HEK293 (cell line): ENCODE data around the gene FASLG.
A peak's percentile ranks its signal among the peaks of the same experiment; 100 is the strongest.
"Not testable (repeated sequence)": the region's sequence is repeated elsewhere in the genome, so short reads cannot be mapped to it uniquely, and the experiment has no call there.

Experiments
- CTCF ChIA-PET: fragments of 350-600 bp; formaldehyde crosslinking; extraction: SDS; loops from one replicate; lab custom pipeline; 2021; ENCODE audit warnings: antibody characterized with exemption; lab: Yijun Ruan, JAX
- POLR2A ChIA-PET: fragments of 300-600 bp; formaldehyde crosslinking; extraction: SDS; loops from one replicate; lab custom pipeline; 2020; ENCODE audit warnings: antibody characterized with exemption, inconsistent platforms; lab: Yijun Ruan, JAX
- H3K27ac ChIP-seq: fragments of 200-500 bp; sonication (Bioruptor generic); 2 replicates; pipeline ENCODE4 v1.5.1; 2014; ENCODE audit warnings: low read depth, low read length, control low read depth, inconsistent platforms; ENCODE audit errors: extremely low read depth
- H3K36me3 ChIP-seq, 2 experiments: fragments of 200-500 bp in 1 of 2; sonication (Bioruptor generic) in 1 of 2; 1 replicate in 1 of 2; 2 replicates in 1 of 2; pipeline ENCODE4 v1.5.1; 2014 to 2017; ENCODE audit warnings: inconsistent platforms in 2 of 2, low read length in 2 of 2; ENCODE audit not compliant: control insufficient read depth in 2 of 2, insufficient read depth in 1 of 2
- H3K4me1 ChIP-seq: fragments of 200-500 bp; sonication (Bioruptor generic); 2 replicates; pipeline ENCODE4 v1.5.1; 2014; ENCODE audit warnings: mild to moderate bottlenecking, low read length, inconsistent platforms; ENCODE audit not compliant: control insufficient read depth, insufficient read depth
- H3K4me3 ChIP-seq: 2 replicates; pipeline ENCODE4 v1.5.1; 2011; ENCODE audit warnings: low read depth, mild to moderate bottlenecking, control low read depth, low read length, moderate library complexity
- H3K9me3 ChIP-seq: fragments of 200-500 bp; sonication (Bioruptor generic); 2 replicates; pipeline ENCODE4 v1.5.1; 2014; ENCODE audit warnings: low read depth, low read length, inconsistent platforms; ENCODE audit not compliant: control insufficient read depth, insufficient read depth
- SCRT2 ChIP-seq: fragments of 450-650 bp; formaldehyde crosslinking; IDR thresholded peaks from 2 replicates; pipeline ENCODE4 v1.5.1; 2016; ENCODE audit warnings: missing biosample characterization, missing genetic modification characterization
- SETDB1 ChIP-seq: IDR thresholded peaks from one replicate; pipeline ENCODE4 v1.6.1; 2017; ENCODE audit warnings: mild to moderate bottlenecking, low read length, moderate library complexity, mixed read lengths; ENCODE audit not compliant: insufficient read length
- TRIM28 ChIP-seq: IDR thresholded peaks from 2 replicates; pipeline ENCODE4 v1.6.1; 2011; ENCODE audit warnings: low read length, control low read depth, borderline replicate concordance
- ZBTB11 ChIP-seq: fragments of 450-650 bp; formaldehyde crosslinking; conservative IDR thresholded peaks from 2 replicates; pipeline ENCODE4 v1.5.1; 2016; ENCODE audit warnings: low read depth, missing biosample characterization, missing genetic modification characterization
- ZBTB21 ChIP-seq: fragments of 450-650 bp; formaldehyde crosslinking; IDR thresholded peaks from 2 replicates; pipeline ENCODE4 v1.5.1; 2017; ENCODE audit warnings: missing biosample characterization, missing genetic modification characterization
- ZBTB44 ChIP-seq: fragments of 450-650 bp; IDR thresholded peaks from 2 replicates; pipeline ENCODE4 v1.5.1; 2018; ENCODE audit warnings: missing biosample characterization, mild to moderate bottlenecking, missing genetic modification characterization
- ZBTB7A ChIP-seq: fragments of 450-650 bp; formaldehyde crosslinking; IDR thresholded peaks from 2 replicates; pipeline ENCODE4 v1.5.1; 2016; ENCODE audit warnings: low read depth, missing biosample characterization, missing genetic modification characterization
- ZFP41 ChIP-seq: fragments of 450-650 bp; formaldehyde crosslinking; IDR thresholded peaks from 2 replicates; pipeline ENCODE4 v1.5.1; 2016; ENCODE audit warnings: missing biosample characterization, missing genetic modification characterization, borderline replicate concordance
- ZNF133 ChIP-seq: fragments of 450-650 bp; formaldehyde crosslinking; IDR thresholded peaks from 2 replicates; pipeline ENCODE4 v1.5.1; 2016; ENCODE audit warnings: missing biosample characterization, missing genetic modification characterization
- ZNF433 ChIP-seq: fragments of 450-650 bp; formaldehyde crosslinking; IDR thresholded peaks from 2 replicates; pipeline ENCODE4 v1.5.1; 2016; ENCODE audit warnings: missing biosample characterization, missing genetic modification characterization, low read depth
- ZNF449 ChIP-seq: fragments of 450-650 bp; formaldehyde crosslinking; IDR thresholded peaks from 2 replicates; pipeline ENCODE4 v1.5.1; 2017; ENCODE audit warnings: missing biosample characterization, mild to moderate bottlenecking, missing genetic modification characterization, moderate library complexity
- ZNF529 ChIP-seq: fragments of 450-650 bp; formaldehyde crosslinking; IDR thresholded peaks from 2 replicates; pipeline ENCODE4 v1.5.1; 2017; ENCODE audit warnings: missing genetic modification characterization, missing biosample characterization; ENCODE audit not compliant: insufficient replicate concordance
- TF ChIP-seq, protein P1 (sequence below): fragments of 450-650 bp; formaldehyde crosslinking; IDR thresholded peaks from 2 replicates; pipeline ENCODE4 v1.5.1; 2016; ENCODE audit warnings: missing biosample characterization, missing genetic modification characterization
- TF ChIP-seq, protein P2 (sequence below): fragments of 450-650 bp; formaldehyde crosslinking; IDR thresholded peaks from 2 replicates; pipeline ENCODE4 v1.5.1; 2017; ENCODE audit warnings: missing biosample characterization, missing genetic modification characterization
- TF ChIP-seq, protein P3 (sequence below): fragments of 450-650 bp; formaldehyde crosslinking; IDR thresholded peaks from 2 replicates; pipeline ENCODE4 v1.5.1; 2017; ENCODE audit warnings: missing biosample characterization, missing genetic modification characterization
- TF ChIP-seq, protein P4 (sequence below): sonication (generic); formaldehyde crosslinking; IDR thresholded peaks from 2 replicates; pipeline ENCODE4 v1.8.1; 2022; ENCODE audit warnings: mild to moderate bottlenecking, moderate library complexity, missing genetic modification reagents

Gene FASLG

GRCh38 chr1:172616636-172617035 lies 42.3 kb upstream of the FASLG start:
- H3K27ac ChIP-seq = no peak overlapping the region
- H3K4me3 ChIP-seq = no peak overlapping the region
- H3K4me1 ChIP-seq = no peaks in the 10 kb centered on the region
- CTCF ChIA-PET = interaction anchor here (2.6 kb wide), 1 partner anchor 9 kb away, joined by 8 read pairs; no protein-coding TSS in a partner anchor
- no peaks in the 10 kb centered on the region for H3K36me3 ChIP-seq
- no peaks in the 10 kb centered on the region for H3K9me3 ChIP-seq
- no peak for TF ChIP-seq SCRT2 (tag by site-specific recombination)
- TF ChIP-seq ZBTB7A = no peak
- TF ChIP-seq ZNF449 (tag by site-specific recombination) = no peak
- TF ChIP-seq, protein P1, sequence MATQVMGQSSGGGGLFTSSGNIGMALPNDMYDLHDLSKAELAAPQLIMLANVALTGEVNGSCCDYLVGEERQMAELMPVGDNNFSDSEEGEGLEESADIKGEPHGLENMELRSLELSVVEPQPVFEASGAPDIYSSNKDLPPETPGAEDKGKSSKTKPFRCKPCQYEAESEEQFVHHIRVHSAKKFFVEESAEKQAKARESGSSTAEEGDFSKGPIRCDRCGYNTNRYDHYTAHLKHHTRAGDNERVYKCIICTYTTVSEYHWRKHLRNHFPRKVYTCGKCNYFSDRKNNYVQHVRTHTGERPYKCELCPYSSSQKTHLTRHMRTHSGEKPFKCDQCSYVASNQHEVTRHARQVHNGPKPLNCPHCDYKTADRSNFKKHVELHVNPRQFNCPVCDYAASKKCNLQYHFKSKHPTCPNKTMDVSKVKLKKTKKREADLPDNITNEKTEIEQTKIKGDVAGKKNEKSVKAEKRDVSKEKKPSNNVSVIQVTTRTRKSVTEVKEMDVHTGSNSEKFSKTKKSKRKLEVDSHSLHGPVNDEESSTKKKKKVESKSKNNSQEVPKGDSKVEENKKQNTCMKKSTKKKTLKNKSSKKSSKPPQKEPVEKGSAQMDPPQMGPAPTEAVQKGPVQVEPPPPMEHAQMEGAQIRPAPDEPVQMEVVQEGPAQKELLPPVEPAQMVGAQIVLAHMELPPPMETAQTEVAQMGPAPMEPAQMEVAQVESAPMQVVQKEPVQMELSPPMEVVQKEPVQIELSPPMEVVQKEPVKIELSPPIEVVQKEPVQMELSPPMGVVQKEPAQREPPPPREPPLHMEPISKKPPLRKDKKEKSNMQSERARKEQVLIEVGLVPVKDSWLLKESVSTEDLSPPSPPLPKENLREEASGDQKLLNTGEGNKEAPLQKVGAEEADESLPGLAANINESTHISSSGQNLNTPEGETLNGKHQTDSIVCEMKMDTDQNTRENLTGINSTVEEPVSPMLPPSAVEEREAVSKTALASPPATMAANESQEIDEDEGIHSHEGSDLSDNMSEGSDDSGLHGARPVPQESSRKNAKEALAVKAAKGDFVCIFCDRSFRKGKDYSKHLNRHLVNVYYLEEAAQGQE = no peak
- TF ChIP-seq ZBTB21 (tag by site-specific recombination) = no peak
- no peak for TF ChIP-seq ZNF133 (tag by site-specific recombination)
- TF ChIP-seq, protein P2, sequence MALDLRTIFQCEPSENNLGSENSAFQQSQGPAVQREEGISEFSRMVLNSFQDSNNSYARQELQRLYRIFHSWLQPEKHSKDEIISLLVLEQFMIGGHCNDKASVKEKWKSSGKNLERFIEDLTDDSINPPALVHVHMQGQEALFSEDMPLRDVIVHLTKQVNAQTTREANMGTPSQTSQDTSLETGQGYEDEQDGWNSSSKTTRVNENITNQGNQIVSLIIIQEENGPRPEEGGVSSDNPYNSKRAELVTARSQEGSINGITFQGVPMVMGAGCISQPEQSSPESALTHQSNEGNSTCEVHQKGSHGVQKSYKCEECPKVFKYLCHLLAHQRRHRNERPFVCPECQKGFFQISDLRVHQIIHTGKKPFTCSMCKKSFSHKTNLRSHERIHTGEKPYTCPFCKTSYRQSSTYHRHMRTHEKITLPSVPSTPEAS (tag by site-specific recombination) = no peak
- no peak for TF ChIP-seq ZNF529
- TF ChIP-seq, protein P3, sequence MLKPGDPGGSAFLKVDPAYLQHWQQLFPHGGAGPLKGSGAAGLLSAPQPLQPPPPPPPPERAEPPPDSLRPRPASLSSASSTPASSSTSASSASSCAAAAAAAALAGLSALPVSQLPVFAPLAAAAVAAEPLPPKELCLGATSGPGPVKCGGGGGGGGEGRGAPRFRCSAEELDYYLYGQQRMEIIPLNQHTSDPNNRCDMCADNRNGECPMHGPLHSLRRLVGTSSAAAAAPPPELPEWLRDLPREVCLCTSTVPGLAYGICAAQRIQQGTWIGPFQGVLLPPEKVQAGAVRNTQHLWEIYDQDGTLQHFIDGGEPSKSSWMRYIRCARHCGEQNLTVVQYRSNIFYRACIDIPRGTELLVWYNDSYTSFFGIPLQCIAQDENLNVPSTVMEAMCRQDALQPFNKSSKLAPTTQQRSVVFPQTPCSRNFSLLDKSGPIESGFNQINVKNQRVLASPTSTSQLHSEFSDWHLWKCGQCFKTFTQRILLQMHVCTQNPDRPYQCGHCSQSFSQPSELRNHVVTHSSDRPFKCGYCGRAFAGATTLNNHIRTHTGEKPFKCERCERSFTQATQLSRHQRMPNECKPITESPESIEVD = no peak
- POLR2A ChIA-PET = no interaction called here

GRCh38 chr1:172620603-172621002 lies 38.3 kb upstream of the FASLG start:
- H3K27ac ChIP-seq, CTCF ChIA-PET, H3K36me3 ChIP-seq, POLR2A ChIA-PET, H3K4me1 ChIP-seq, H3K9me3 ChIP-seq, H3K4me3 ChIP-seq: not testable (repeated sequence)
- peak; percentile 32 for TF ChIP-seq ZNF529
- TF ChIP-seq TRIM28 = peak; percentile 49; the same call in 1 of the 2 replicates
- peak; percentile 96 for TF ChIP-seq SETDB1

- CTCF ChIA-PET = no interaction called here
- H3K4me3 ChIP-seq = no peak overlapping the region
- no peaks in the 10 kb centered on the region for H3K4me1 ChIP-seq
- H3K27ac ChIP-seq = no peak overlapping the region
- POLR2A ChIA-PET = interaction anchor here (0.6 kb wide), 1 partner anchor 10 kb away, joined by 3 read pairs; no protein-coding TSS in a partner anchor
- H3K9me3 ChIP-seq = no peaks in the 10 kb centered on the region
- no peaks in the 10 kb centered on the region for H3K36me3 ChIP-seq
- TF ChIP-seq ZBTB44 (tag by site-specific recombination) (no peak), ZBTB11 (tag by site-specific recombination) (no peak), ZNF433 (tag by site-specific recombination) (no peak), ZFP41 (tag by site-specific recombination) (no peak)
- TF ChIP-seq, protein P4, sequence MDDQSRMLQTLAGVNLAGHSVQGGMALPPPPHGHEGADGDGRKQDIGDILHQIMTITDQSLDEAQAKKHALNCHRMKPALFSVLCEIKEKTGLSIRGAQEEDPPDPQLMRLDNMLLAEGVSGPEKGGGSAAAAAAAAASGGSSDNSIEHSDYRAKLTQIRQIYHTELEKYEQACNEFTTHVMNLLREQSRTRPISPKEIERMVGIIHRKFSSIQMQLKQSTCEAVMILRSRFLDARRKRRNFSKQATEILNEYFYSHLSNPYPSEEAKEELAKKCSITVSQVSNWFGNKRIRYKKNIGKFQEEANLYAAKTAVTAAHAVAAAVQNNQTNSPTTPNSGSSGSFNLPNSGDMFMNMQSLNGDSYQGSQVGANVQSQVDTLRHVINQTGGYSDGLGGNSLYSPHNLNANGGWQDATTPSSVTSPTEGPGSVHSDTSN (CRISPR knock-in tag) = no peak
Measured at GRCh38 chr1:172622541-172622940, 36.4 kb upstream of the FASLG start.
